Neuron (in vitro differentiated cells): ENCODE measurements around the gene ZCCHC13.
"Not testable (repeated sequence)": the region's sequence is repeated elsewhere in the genome, so short reads cannot be mapped to it uniquely, and the experiment has no call there.

Experiments
- H2AFZ ChIP-seq: one replicate; pipeline ENCODE4 v1.6.1; 2013; ENCODE audit warnings: low read depth, mild to moderate bottlenecking, inconsistent platforms, low read length, moderate library complexity
- H3K27me3 ChIP-seq: one replicate; pipeline ENCODE4 v1.6.1; 2013; ENCODE audit warnings: low read length; ENCODE audit not compliant: insufficient read depth
- H3K36me3 ChIP-seq: one replicate; pipeline ENCODE4 v1.6.1; 2013; ENCODE audit warnings: low read length; ENCODE audit not compliant: insufficient read depth
- H3K4me1 ChIP-seq: one replicate; pipeline ENCODE4 v1.6.1; 2013; ENCODE audit warnings: low read length; ENCODE audit not compliant: insufficient read depth
- H3K4me3 ChIP-seq: 2 replicates; pipeline ENCODE4 v1.5.1; 2013; ENCODE audit warnings: mild to moderate bottlenecking, low read length, moderate library complexity
- H3K9me3 ChIP-seq: one replicate; pipeline ENCODE4 v1.6.1; 2013; ENCODE audit warnings: low read length

ZCCHC13 gene

DNA sequence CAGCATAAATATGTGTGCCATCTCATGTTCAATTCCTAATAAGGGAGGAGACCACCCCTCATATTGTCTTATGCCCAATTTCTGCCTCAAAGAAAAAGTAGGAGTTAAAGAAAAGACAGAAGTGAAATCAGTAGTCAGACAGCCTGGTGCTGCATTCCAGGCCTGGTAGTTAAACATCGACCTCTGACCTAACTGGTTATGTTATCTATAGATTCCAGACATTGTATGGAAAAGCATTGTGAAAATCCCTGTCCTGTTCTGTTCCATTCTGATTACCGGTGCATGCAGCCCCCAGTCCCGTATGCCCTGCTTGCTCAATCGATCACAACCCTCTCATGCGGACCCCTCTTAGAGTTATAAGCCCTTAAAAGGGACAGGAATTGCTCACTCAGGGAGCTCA is 38.2 kb downstream of the ZCCHC13 start:
- not testable (repeated sequence) for H3K36me3 ChIP-seq, H3K27me3 ChIP-seq, H3K4me1 ChIP-seq, H3K9me3 ChIP-seq, H3K4me3 ChIP-seq, H2AFZ ChIP-seq

DNA sequence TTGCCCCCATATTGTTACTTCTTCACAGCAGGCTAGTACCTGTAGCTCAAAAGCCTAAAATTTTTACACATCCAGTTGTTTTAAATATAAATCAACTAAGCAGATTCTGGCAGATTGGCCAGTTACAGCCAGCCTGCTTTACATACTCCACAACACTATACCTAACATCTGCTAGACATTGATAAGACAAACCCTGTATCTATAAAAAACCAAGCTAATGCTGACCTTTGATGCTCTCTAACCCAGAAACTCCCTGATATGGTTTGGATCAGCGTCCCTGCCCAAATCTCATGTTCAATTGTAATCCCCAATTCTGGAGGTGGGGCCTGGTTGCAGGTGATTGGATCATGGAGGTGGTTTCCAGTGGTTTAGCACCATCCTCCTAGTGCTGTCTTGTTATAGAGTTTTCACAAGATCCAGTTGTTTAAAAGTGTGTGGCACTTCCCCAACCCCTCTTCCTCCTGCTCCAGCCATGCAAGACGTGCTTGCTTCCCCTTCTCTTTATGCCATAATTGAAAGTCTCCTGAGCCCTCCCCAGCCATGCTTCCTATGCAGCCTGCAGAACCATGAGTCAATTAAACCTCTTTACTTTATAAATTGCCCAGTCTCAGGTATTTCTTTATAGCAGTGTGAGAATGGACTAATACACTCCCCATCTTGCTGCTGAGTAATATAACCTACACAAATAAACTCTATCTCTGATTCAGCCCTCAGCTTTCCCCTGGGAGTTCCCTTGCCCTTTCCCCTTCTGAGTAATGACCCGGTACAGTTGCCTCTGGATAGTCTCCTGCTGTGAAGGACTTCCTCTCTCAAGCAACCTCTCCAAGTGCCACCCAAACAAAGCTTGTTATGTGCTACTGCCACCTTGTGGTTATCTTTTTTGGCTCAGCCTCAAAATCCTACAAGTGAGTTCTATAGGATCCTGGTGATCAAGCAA is 39.6 kb downstream of the ZCCHC13 start:
- H3K9me3 ChIP-seq: no peaks in the 10 kb centered on the region
- H3K27me3 ChIP-seq: peaks cover under 1% of the 10 kb centered on the region
- no peaks in the 10 kb centered on the region for H3K4me1 ChIP-seq
- H3K4me3 ChIP-seq: no peak overlapping the region
- H3K36me3 ChIP-seq: no peaks in the 10 kb centered on the region
- H2AFZ ChIP-seq: no peak overlapping the region

DNA sequence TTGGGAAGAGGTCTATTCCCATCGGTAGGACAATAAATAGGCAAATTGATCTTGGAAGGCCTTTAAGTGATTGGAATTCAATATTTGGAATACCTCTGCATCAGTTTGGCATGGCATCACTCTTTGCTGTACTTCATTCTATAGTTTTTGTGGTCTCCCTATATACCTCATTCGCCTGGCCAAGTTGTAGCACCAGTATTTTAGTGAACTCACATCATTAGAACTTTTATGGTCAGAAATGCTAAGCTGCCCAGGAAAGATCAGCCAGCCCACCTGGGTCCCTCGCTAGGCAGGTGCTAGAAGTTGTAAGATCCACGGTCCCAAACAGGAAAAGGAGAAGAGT is 40.3 kb downstream of the ZCCHC13 start:
- H3K27me3 ChIP-seq: peaks cover 2% of the 10 kb centered on the region
- no peaks in the 10 kb centered on the region for H3K36me3 ChIP-seq
- no peaks in the 10 kb centered on the region for H3K9me3 ChIP-seq
- no peaks in the 10 kb centered on the region for H3K4me1 ChIP-seq
- H3K4me3 ChIP-seq: no peak overlapping the region
- H2AFZ ChIP-seq: no peak overlapping the region

GRCh38 chrX:74346088-74346487 is 42.1 kb downstream of the ZCCHC13 start:
- peaks cover 5% of the 10 kb centered on the region for H3K27me3 ChIP-seq
- no peak overlapping the region for H3K4me3 ChIP-seq
- H3K9me3 ChIP-seq: no peaks in the 10 kb centered on the region
- no peaks in the 10 kb centered on the region for H3K4me1 ChIP-seq
- H2AFZ ChIP-seq: no peak overlapping the region
- H3K36me3 ChIP-seq: no peaks in the 10 kb centered on the region

GRCh38 chrX:74349387-74349786 is 45.4 kb downstream of the ZCCHC13 start:
- Histone ChIP-seq H3K4me3 (no peak overlapping the region), H3K9me3 (no peaks in the 10 kb centered on the region), H3K36me3 (no peaks in the 10 kb centered on the region), H2AFZ (no peak overlapping the region), H3K27me3 (peaks cover 8% of the 10 kb centered on the region), H3K4me1 (no peaks in the 10 kb centered on the region)

GRCh38 chrX:74351760-74352159 is 47.8 kb downstream of the ZCCHC13 start:
- Histone ChIP-seq H3K27me3 (peaks cover 8% of the 10 kb centered on the region), H2AFZ (no peak overlapping the region), H3K4me3 (no peak overlapping the region), H3K36me3 (no peaks in the 10 kb centered on the region), H3K9me3 (no peaks in the 10 kb centered on the region), H3K4me1 (no peaks in the 10 kb centered on the region)

- no peak overlapping the region for H3K4me3 ChIP-seq
- no peak overlapping the region for H2AFZ ChIP-seq
- no peaks in the 10 kb centered on the region for H3K4me1 ChIP-seq
- H3K27me3 ChIP-seq: peaks cover 6% of the 10 kb centered on the region
- H3K36me3 ChIP-seq: no peaks in the 10 kb centered on the region
- H3K9me3 ChIP-seq: no peaks in the 10 kb centered on the region
Observed at GRCh38 chrX:74353984-74354383, 50.0 kb downstream of the ZCCHC13 start.
